HCT116 (cell line): ENCODE measurements around the gene TBC1D12. TPM values are rescaled to one million over a fixed set of nuclear protein-coding genes. Genes with fewer than 3 reads are reported as not detected.
A peak's percentile ranks its signal among the peaks of the same experiment; 100 is the strongest.

Experiments
- ATAC-seq: fragments of 200-7000 bp; cut with Tn5 transposase; 2 replicates; pipeline ENCODE4 v1.9.1; 2020; ENCODE audit warnings: mild to moderate bottlenecking, moderate library complexity
- BruUV-seq: library from RNA; stranded (reverse); fragments of 400-500 nt; replicated peaks from 2 replicates; lab custom pipeline; 2021; lab: Mats Ljungman, UMichigan
- CTCF ChIA-PET: fragments of 300-600 bp; sonication (Branson Sonifier 250); formaldehyde crosslinking; loops from one replicate; lab custom pipeline; 2021; ENCODE audit warnings: antibody characterized with exemption; lab: Charles Lee
- POLR2A ChIA-PET: fragments of 300-600, 350-600 bp; sonication (Branson Sonifier 250); formaldehyde crosslinking; loops from one replicate; lab custom pipeline; 2021; ENCODE audit warnings: antibody characterized with exemption; lab: Charles Lee
- RAD21 ChIA-PET, 2 experiments: fragments of 300-600 bp; sonication (Branson Sonifier 250); formaldehyde crosslinking; loops; one replicate each; lab custom pipeline; 2023; ENCODE audit warnings: low total read pairs in 2 of 2; ENCODE audit not compliant: uncharacterized antibody in 2 of 2, unreplicated experiment in 2 of 2, low non-redundant PET in 1 of 2; lab: Charles Lee
- DNase-seq: peaks from one replicate; pipeline ENCODE4 v3.0.0-alpha.2; 2010; ENCODE audit warnings: low read depth, low spot score
- H2AFZ ChIP-seq: fragments of 200-600 bp; shearing (Covaris generic), sonication (generic); 2 replicates; pipeline ENCODE4 v1.6.1; 2017; ENCODE audit warnings: low read depth, mixed run types, mixed read lengths, antibody characterized with exemption, low read length; ENCODE audit not compliant: poor library complexity, severe bottlenecking
- H3K27ac ChIP-seq: 2 replicates; pipeline ENCODE4 v1.5.1; 2012; ENCODE audit warnings: low read depth, low read length
- H3K27me3 ChIP-seq: fragments of 200-600 bp; sonication (generic); 2 replicates; pipeline ENCODE4 v1.6.1; 2016; ENCODE audit warnings: mixed run types, low read length, mixed read lengths; ENCODE audit not compliant: insufficient read depth
- H3K36me3 ChIP-seq, 2 experiments: fragments of 200-500 bp in 1 of 2; fragments of 200-600 bp in 1 of 2; sonication (Bioruptor generic) in 1 of 2; sonication (generic) in 1 of 2; 2 replicates each; pipeline versions ENCODE4 v1.5.1 to v1.6.1; 2014 to 2016; ENCODE audit warnings: low read length in 2 of 2, inconsistent platforms in 1 of 2, mixed read lengths in 1 of 2, mixed run types in 1 of 2; ENCODE audit not compliant: insufficient read depth in 2 of 2, control insufficient read depth in 1 of 2
- H3K4me1 ChIP-seq, 2 experiments: fragments of 200-600 bp in 1 of 2; sonication (generic) in 1 of 2; 2 replicates each; pipeline versions ENCODE4 v1.5.1 to v1.6.1; 2012 to 2017; ENCODE audit warnings: low read length in 2 of 2, inconsistent platforms in 1 of 2, mild to moderate bottlenecking in 1 of 2, mixed read lengths in 1 of 2, mixed run types in 1 of 2, moderate library complexity in 1 of 2; ENCODE audit not compliant: insufficient read depth in 2 of 2, control insufficient read depth in 1 of 2
- H3K4me2 ChIP-seq: fragments of 200-600 bp; sonication (generic); 2 replicates; pipeline ENCODE4 v1.6.1; 2017; ENCODE audit warnings: mixed run types, low read length, mixed read lengths
- H3K4me3 ChIP-seq, 2 experiments: fragments of 200-600 bp in 1 of 2; sonication (generic) in 1 of 2; replicated peaks in 1 of 2; 2 replicates each; pipeline ENCODE4 v1.5.1; 2011 to 2016; ENCODE audit warnings: low read length in 2 of 2, control low read depth in 1 of 2, low read depth in 1 of 2, mild to moderate bottlenecking in 1 of 2, mixed read lengths in 1 of 2, mixed run types in 1 of 2
- H3K79me2 ChIP-seq: fragments of 200-600 bp; sonication (generic); 2 replicates; pipeline ENCODE4 v1.6.1; 2017; ENCODE audit warnings: mild to moderate bottlenecking, mixed run types, low read length, moderate library complexity, mixed read lengths; ENCODE audit not compliant: insufficient read depth
- H3K9ac ChIP-seq: fragments of 200-600 bp; sonication (generic); 2 replicates; pipeline ENCODE4 v1.6.1; 2016; ENCODE audit warnings: low read length, mixed read lengths
- H3K9me2 ChIP-seq: fragments of 200-600 bp; sonication (generic), shearing (Covaris generic); 2 replicates; pipeline ENCODE4 v1.6.1; 2017; ENCODE audit warnings: mixed run types, mild to moderate bottlenecking, moderate library complexity; ENCODE audit not compliant: insufficient read depth
- H3K9me3 ChIP-seq, 2 experiments: fragments of 200-500 bp in 1 of 2; fragments of 200-600 bp in 1 of 2; sonication (Bioruptor generic) in 1 of 2; sonication (generic) in 1 of 2; 2 replicates each; pipeline ENCODE4 v1.6.1; 2014 to 2017; ENCODE audit warnings: low read length in 2 of 2, mixed read lengths in 2 of 2, inconsistent platforms in 1 of 2, low read depth in 1 of 2, mild to moderate bottlenecking in 1 of 2, mixed run types in 1 of 2, moderate library complexity in 1 of 2; ENCODE audit not compliant: control insufficient read depth in 1 of 2, insufficient read depth in 1 of 2
- H4K20me1 ChIP-seq: fragments of 200-600 bp; sonication (generic), shearing (Covaris generic); 2 replicates; pipeline ENCODE4 v1.6.1; 2017; ENCODE audit warnings: mixed run types, mild to moderate bottlenecking, moderate library complexity; ENCODE audit not compliant: insufficient read depth
- CEBPB ChIP-seq: IDR thresholded peaks from 2 replicates; pipeline ENCODE4 v1.6.1; 2012; ENCODE audit warnings: low read depth
- EGR1 ChIP-seq: IDR thresholded peaks from 2 replicates; pipeline ENCODE4 v1.6.1; 2012; ENCODE audit warnings: low read depth
- ELF1 ChIP-seq: IDR thresholded peaks from 2 replicates; pipeline ENCODE4 v1.6.1; 2012; ENCODE audit warnings: low read depth, borderline replicate concordance
- EZH2phosphoT487 ChIP-seq: fragments of 200-600 bp; IDR thresholded peaks from 2 replicates; pipeline ENCODE4 v1.6.1; 2018; ENCODE audit warnings: antibody characterized with exemption, borderline replicate concordance
- POLR2AphosphoS5 ChIP-seq: IDR thresholded peaks from 2 replicates; pipeline ENCODE4 v1.6.1; 2011; ENCODE audit warnings: mild to moderate bottlenecking, low read depth, low read length, moderate library complexity
- YY1 ChIP-seq: IDR thresholded peaks from 2 replicates; pipeline ENCODE4 v1.6.1; 2011; ENCODE audit warnings: low read length, low read depth, moderate library complexity, mild to moderate bottlenecking; ENCODE audit not compliant: insufficient replicate concordance; ENCODE audit errors: extremely low read depth
- ZFX ChIP-seq: fragments of 450-650 bp; IDR thresholded peaks from 2 replicates; pipeline ENCODE4 v1.6.1; 2017
- ZNF274 ChIP-seq: fragments of 200-500 bp; sonication (Bioruptor generic); IDR thresholded peaks from 2 replicates; pipeline ENCODE4 v1.6.1; 2014; ENCODE audit warnings: mild to moderate bottlenecking, low read depth, low read length, inconsistent platforms
- intact Hi-C: fragments of 100-400 bp; cut with micrococcal nuclease; formaldehyde crosslinking; loops from 2 replicates; pipeline ENCODE4 v1.10.0; 2022
- total RNA-seq: library from RNA; stranded (reverse); gene quantifications from one replicate; pipeline ENCODE4 v1.2.1, GENCODE V29; 2021; ENCODE audit not compliant: unreplicated experiment
- TF ChIP-seq, protein P1 (sequence below): IDR thresholded peaks from 2 replicates; pipeline ENCODE4 v1.6.1; 2011; ENCODE audit warnings: mild to moderate bottlenecking, low read length, moderate library complexity; ENCODE audit not compliant: insufficient replicate concordance; ENCODE audit errors: extremely low read depth
- TF ChIP-seq, protein P2 (sequence below), 3 experiments: fragments of 200-600 bp in 1 of 3; sonication (generic) in 1 of 3; IDR thresholded peaks in 2 of 3; conservative IDR thresholded peaks in 1 of 3; 2 replicates each; pipeline ENCODE4 v1.5.1; 2012 to 2017; ENCODE audit warnings: low read depth in 2 of 3, low read length in 2 of 3, antibody characterized with exemption in 1 of 3, borderline replicate concordance in 1 of 3, control low read depth in 1 of 3, mild to moderate bottlenecking in 1 of 3, mixed read lengths in 1 of 3, mixed run types in 1 of 3, moderate library complexity in 1 of 3; ENCODE audit not compliant: insufficient read depth in 1 of 3
- TF ChIP-seq, protein P3 (sequence below): IDR thresholded peaks from 2 replicates; pipeline ENCODE4 v1.6.1; 2012

Gene TBC1D12
- total RNA-seq, 1 experiment from 2014 or later = 7.1 TPM

- no peak overlapping the region for H3K9ac ChIP-seq
- H3K27me3 ChIP-seq = no peaks in the 10 kb centered on the region
- peak overlapping the region; percentile 16 for H2AFZ ChIP-seq
- ChIA-PET RAD21 (no interaction called here), CTCF (no interaction called here), POLR2A (no interaction called here)
- H4K20me1 ChIP-seq = no peaks in the 10 kb centered on the region
- no peak overlapping the region for H3K27ac ChIP-seq
- intact Hi-C loops = no loop called here
- BruUV-seq = no TSS peak
- TF ChIP-seq POLR2AphosphoS5 (no peak), CEBPB (no peak), YY1 (no peak), EGR1 (no peak), ZNF274 (no peak), ELF1 (no peak), ZFX (no peak), EZH2phosphoT487 (no peak)
- TF ChIP-seq, protein P1, sequence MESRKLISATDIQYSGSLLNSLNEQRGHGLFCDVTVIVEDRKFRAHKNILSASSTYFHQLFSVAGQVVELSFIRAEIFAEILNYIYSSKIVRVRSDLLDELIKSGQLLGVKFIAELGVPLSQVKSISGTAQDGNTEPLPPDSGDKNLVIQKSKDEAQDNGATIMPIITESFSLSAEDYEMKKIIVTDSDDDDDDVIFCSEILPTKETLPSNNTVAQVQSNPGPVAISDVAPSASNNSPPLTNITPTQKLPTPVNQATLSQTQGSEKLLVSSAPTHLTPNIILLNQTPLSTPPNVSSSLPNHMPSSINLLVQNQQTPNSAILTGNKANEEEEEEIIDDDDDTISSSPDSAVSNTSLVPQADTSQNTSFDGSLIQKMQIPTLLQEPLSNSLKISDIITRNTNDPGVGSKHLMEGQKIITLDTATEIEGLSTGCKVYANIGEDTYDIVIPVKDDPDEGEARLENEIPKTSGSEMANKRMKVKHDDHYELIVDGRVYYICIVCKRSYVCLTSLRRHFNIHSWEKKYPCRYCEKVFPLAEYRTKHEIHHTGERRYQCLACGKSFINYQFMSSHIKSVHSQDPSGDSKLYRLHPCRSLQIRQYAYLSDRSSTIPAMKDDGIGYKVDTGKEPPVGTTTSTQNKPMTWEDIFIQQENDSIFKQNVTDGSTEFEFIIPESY = no peak
- TF ChIP-seq, protein P2, sequence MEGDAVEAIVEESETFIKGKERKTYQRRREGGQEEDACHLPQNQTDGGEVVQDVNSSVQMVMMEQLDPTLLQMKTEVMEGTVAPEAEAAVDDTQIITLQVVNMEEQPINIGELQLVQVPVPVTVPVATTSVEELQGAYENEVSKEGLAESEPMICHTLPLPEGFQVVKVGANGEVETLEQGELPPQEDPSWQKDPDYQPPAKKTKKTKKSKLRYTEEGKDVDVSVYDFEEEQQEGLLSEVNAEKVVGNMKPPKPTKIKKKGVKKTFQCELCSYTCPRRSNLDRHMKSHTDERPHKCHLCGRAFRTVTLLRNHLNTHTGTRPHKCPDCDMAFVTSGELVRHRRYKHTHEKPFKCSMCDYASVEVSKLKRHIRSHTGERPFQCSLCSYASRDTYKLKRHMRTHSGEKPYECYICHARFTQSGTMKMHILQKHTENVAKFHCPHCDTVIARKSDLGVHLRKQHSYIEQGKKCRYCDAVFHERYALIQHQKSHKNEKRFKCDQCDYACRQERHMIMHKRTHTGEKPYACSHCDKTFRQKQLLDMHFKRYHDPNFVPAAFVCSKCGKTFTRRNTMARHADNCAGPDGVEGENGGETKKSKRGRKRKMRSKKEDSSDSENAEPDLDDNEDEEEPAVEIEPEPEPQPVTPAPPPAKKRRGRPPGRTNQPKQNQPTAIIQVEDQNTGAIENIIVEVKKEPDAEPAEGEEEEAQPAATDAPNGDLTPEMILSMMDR (IDR thresholded peaks at IDR 0.05 in 2 of 3, conservative IDR thresholded peaks at IDR 0.05 in 1 of 3; ENCODE audit: borderline replicate concordance in 1 of 3, insufficient read depth in 1 of 3, low read depth in 2 of 3, low read length in 2 of 3) = no peak
- TF ChIP-seq, protein P3, sequence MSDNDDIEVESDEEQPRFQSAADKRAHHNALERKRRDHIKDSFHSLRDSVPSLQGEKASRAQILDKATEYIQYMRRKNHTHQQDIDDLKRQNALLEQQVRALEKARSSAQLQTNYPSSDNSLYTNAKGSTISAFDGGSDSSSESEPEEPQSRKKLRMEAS = no peak
- no peak for ATAC-seq
- no peak overlapping the region for H3K4me2 ChIP-seq
- H3K4me3 ChIP-seq = no peak overlapping the region
- H3K9me3 ChIP-seq = no peaks in the 10 kb centered on the region
- DNase-seq = no peak
- H3K79me2 ChIP-seq = no peaks in the 10 kb centered on the region
- H3K36me3 ChIP-seq = no peaks in the 10 kb centered on the region
- H3K4me1 ChIP-seq = peaks cover 0 to 4% of the 10 kb centered on the region in 2 experiments; a peak in 2 of 4 replicates
- H3K9me2 ChIP-seq = no peaks in the 10 kb centered on the region
Observed at GRCh38 chr10:94397549-94398370, 4.6 kb upstream of the TBC1D12 start.
